NCI-H1436 treated with DMSO at 0.1 percent for 48 hours (cell line): ENCODE results near the gene HRCT1.

Experiments
- DNase-seq: peaks from one replicate; lab custom pipeline; 2025; lab: John Stamatoyannopoulos, UW

HRCT1 gene

GRCh38 chr9:35944173-35944572 lies 38.2 kb downstream of the HRCT1 start:
- DNase-seq, result no peak

- no peak for DNase-seq
Observed at GRCh38 chr9:35944841-35945240, 38.8 kb downstream of the HRCT1 start.

- DNase-seq, result no peak
Observed at GRCh38 chr9:35945341-35946018, 39.5 kb downstream of the HRCT1 start.

GRCh38 chr9:35948451-35948850 lies 42.4 kb downstream of the HRCT1 start:
- no peak for DNase-seq

DNA sequence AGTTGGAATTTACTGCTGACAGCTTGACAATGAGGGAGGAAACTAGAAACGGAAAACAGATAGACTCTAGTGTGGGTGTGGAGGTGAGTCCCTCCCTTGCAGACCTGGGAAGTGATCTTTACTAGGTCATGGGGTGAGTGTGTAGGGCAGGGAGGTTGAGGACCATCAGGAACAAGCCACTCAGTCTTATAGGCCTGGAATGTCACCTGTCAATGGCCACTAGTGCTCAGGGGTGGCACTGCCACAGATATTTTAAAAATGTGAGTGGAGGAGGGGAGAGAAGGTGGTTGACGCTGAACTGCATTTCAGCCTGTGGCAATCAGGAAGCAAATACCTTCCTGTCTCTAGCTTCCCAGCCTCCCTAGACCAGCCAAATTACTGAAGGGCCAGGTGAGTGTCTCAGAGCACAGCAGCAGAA lies 42.9 kb downstream of the HRCT1 start:
- no peak for DNase-seq

GRCh38 chr9:35951736-35952135 lies 45.7 kb downstream of the HRCT1 start:
- no peak for DNase-seq

DNA sequence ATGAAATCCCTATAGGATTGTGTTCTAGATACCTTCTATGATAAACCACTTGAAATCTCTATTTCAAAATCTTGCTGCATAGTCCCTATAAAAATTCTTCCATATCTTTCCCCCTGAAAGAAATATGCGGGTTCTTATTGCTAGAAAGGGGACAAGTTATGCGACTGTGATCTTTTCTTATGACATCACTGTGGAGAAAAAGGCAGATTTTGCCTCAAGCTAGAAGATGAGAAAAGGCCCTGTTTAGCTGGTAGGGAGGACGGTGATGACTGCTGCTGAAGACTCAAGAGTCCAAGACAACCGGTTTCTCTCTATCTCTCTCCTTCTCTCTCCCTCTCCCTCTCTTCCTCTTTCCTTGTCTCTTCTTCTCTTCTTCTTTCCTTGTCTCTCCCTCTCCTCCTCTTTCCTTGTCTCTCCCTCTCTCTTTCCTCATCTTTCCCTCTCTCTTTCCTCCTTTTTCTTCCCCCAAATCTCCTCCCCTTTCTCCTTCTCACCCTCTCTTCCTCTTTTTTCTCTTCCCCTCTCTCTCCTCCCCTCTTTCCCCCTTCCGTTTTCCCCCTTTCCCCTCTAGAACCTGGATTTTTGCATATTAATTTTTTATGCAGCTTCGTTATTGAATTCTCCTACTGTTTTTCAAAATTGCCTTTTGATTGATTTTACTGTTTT lies 46.7 kb downstream of the HRCT1 start:
- no peak for DNase-seq

GRCh38 chr9:35954942-35955546 lies 49.0 kb downstream of the HRCT1 start:
- no peak for DNase-seq

DNA sequence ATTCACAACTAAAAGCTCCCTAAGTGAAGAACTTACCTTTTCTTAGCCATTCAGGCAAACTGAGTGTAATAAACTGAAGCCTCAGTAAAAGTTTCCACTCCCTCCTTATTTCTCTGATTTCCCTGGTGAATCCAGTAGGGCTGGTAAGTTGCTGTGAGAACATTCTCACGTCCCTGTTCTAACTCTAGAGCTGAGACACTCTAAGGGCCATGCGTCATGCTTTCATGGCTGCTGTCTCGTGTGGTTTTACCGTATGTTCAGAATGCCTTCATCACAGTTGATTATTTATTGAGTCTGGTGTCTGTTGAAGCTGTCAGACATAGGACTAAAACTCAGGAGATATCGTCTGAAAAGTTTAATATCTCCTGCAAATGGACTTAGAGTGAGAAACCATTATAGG lies 50.6 kb downstream of the HRCT1 start:
- DNase-seq, result no peak
